Vagina (tissue), 2 donors: ENCODE data around the gene GOLGA6L6. TPM values are rescaled to one million over a fixed set of nuclear protein-coding genes. Genes with fewer than 3 reads are reported as not detected.
"Not testable (repeated sequence)": the region's sequence is repeated elsewhere in the genome, so short reads cannot be mapped to it uniquely, and the experiment has no call there.

ENCODE experiments used
- DNase-seq, 2 donors: peaks; one replicate each; pipeline ENCODE4 v3.0.0-alpha.2; 2017; ENCODE audit errors: extremely low spot score in 2 of 2
- H3K27ac ChIP-seq: fragments of 200-600 bp; sonication (generic); one replicate; pipeline ENCODE4 v1.5.1; 2019
- H3K27me3 ChIP-seq: fragments of 200-600 bp; sonication (generic); one replicate; pipeline ENCODE4 v1.5.1; 2019
- H3K36me3 ChIP-seq, 2 donors: fragments of 200-600 bp; sonication (generic); one replicate each; pipeline ENCODE4 v1.5.1; 2017 to 2019
- H3K4me1 ChIP-seq: fragments of 200-600 bp; sonication (generic); one replicate; pipeline ENCODE4 v1.5.1; 2019
- H3K4me3 ChIP-seq, 2 donors: fragments of 200-600 bp; sonication (generic); 1 replicate in 1 of 2; 2 replicates in 1 of 2; pipeline ENCODE4 v1.5.1; 2016 to 2019
- H3K9me3 ChIP-seq: fragments of 200-600 bp; sonication (generic); one replicate; pipeline ENCODE4 v1.5.1; 2019
- intact Hi-C: fragments of 100-400 bp; cut with DNase I; formaldehyde crosslinking; loops from one replicate; pipeline ENCODE4 v1.15.1; 2023
- total RNA-seq: library from RNA; depleted of rRNA; stranded (reverse); fragments of >200 nt; gene quantifications from one replicate; pipeline ENCODE4 v1.2.3, GENCODE V29; 2016

Gene GOLGA6L6
- total RNA-seq = not detected

GRCh38 chr15:20541700-20542099 lies at the start of gene GOLGA6L6:
Gene GOLGA6L6, minus strand, starts transcription at chr15:20541800. Its CDS starts 91 bp downstream, at chr15:20541709.
- H3K4me3 ChIP-seq = not testable (repeated sequence)

GRCh38 chr15:20590069-20590468 lies 48.5 kb upstream of the GOLGA6L6 start:
- H3K9me3 ChIP-seq, H3K27me3 ChIP-seq, H3K4me1 ChIP-seq, H3K4me3 ChIP-seq, DNase-seq, intact Hi-C loops, H3K36me3 ChIP-seq, H3K27ac ChIP-seq: not testable (repeated sequence)

More at GRCh38 chr15:20541700-20542099, at the start of gene GOLGA6L6:
- H3K27ac ChIP-seq, H3K9me3 ChIP-seq, intact Hi-C loops, H3K4me1 ChIP-seq, DNase-seq, H3K27me3 ChIP-seq, H3K36me3 ChIP-seq: not testable (repeated sequence)

GRCh38 chr15:20586821-20587220 lies 45.2 kb upstream of the GOLGA6L6 start:
- H3K36me3 ChIP-seq, intact Hi-C loops, H3K27me3 ChIP-seq, H3K27ac ChIP-seq, H3K4me1 ChIP-seq, H3K9me3 ChIP-seq, DNase-seq, H3K4me3 ChIP-seq: not testable (repeated sequence)

- H3K27ac ChIP-seq, H3K36me3 ChIP-seq, H3K9me3 ChIP-seq, H3K4me1 ChIP-seq, H3K4me3 ChIP-seq, intact Hi-C loops, DNase-seq, H3K27me3 ChIP-seq: not testable (repeated sequence)
These were observed 41.1 kb upstream of the GOLGA6L6 start for GRCh38 chr15:20582726-20583115.

- H3K4me1 ChIP-seq, H3K9me3 ChIP-seq, DNase-seq, H3K36me3 ChIP-seq, H3K27me3 ChIP-seq, intact Hi-C loops, H3K27ac ChIP-seq, H3K4me3 ChIP-seq: not testable (repeated sequence)
These were observed 40.6 kb upstream of the GOLGA6L6 start for GRCh38 chr15:20582109-20582725.

- H3K27me3 ChIP-seq, H3K36me3 ChIP-seq, H3K9me3 ChIP-seq, DNase-seq, H3K4me3 ChIP-seq, H3K27ac ChIP-seq, H3K4me1 ChIP-seq, intact Hi-C loops: not testable (repeated sequence)
These were observed 39.9 kb upstream of the GOLGA6L6 start for GRCh38 chr15:20581261-20582108.

- H3K27ac ChIP-seq, H3K36me3 ChIP-seq, H3K27me3 ChIP-seq, intact Hi-C loops, H3K4me3 ChIP-seq, DNase-seq, H3K4me1 ChIP-seq, H3K9me3 ChIP-seq: not testable (repeated sequence)
These were observed 38.1 kb upstream of the GOLGA6L6 start for GRCh38 chr15:20579662-20580061.

GRCh38 chr15:20551289-20551688 lies 9.7 kb upstream of the GOLGA6L6 start:
- H3K4me1 ChIP-seq, H3K27ac ChIP-seq, H3K4me3 ChIP-seq, DNase-seq, H3K27me3 ChIP-seq, H3K36me3 ChIP-seq, H3K9me3 ChIP-seq, intact Hi-C loops: not testable (repeated sequence)

GRCh38 chr15:20505926-20506658 lies 35.5 kb downstream of the GOLGA6L6 start:
- H3K27me3 ChIP-seq, H3K4me1 ChIP-seq, DNase-seq, intact Hi-C loops, H3K4me3 ChIP-seq, H3K36me3 ChIP-seq, H3K9me3 ChIP-seq, H3K27ac ChIP-seq: not testable (repeated sequence)

GRCh38 chr15:20502839-20503238 lies 38.8 kb downstream of the GOLGA6L6 start:
- H3K9me3 ChIP-seq, intact Hi-C loops, H3K27ac ChIP-seq, H3K4me1 ChIP-seq, H3K36me3 ChIP-seq, H3K27me3 ChIP-seq, H3K4me3 ChIP-seq, DNase-seq: not testable (repeated sequence)

GRCh38 chr15:20501512-20502222 lies 39.9 kb downstream of the GOLGA6L6 start:
- H3K27me3 ChIP-seq, H3K27ac ChIP-seq, DNase-seq, H3K4me1 ChIP-seq, H3K9me3 ChIP-seq, H3K4me3 ChIP-seq, intact Hi-C loops, H3K36me3 ChIP-seq: not testable (repeated sequence)

- H3K9me3 ChIP-seq, H3K27ac ChIP-seq, intact Hi-C loops, H3K27me3 ChIP-seq, H3K36me3 ChIP-seq, H3K4me1 ChIP-seq, H3K4me3 ChIP-seq: not testable (repeated sequence)
- DNase-seq = peak in 1 of 2 donors; percentile 10
These were observed 43.8 kb downstream of the GOLGA6L6 start for GRCh38 chr15:20497781-20498180.

- H3K27ac ChIP-seq, H3K36me3 ChIP-seq, H3K27me3 ChIP-seq, DNase-seq, H3K4me1 ChIP-seq, H3K9me3 ChIP-seq, H3K4me3 ChIP-seq, intact Hi-C loops: not testable (repeated sequence)
These were observed 48.6 kb downstream of the GOLGA6L6 start for GRCh38 chr15:20493035-20493434.
